Testis (tissue), 2 donors: Measurements from ENCODE around the gene SPECC1L.

ENCODE experiments used
- CTCF ChIP-seq, 3 experiments: fragments of 450-650 bp in 2 of 3; fragments of 200-600 bp in 1 of 3; sonication (generic) in 1 of 3; IDR thresholded peaks; one replicate each; pipeline ENCODE4 v1.5.1; 2016 to 2019; ENCODE audit warnings: antibody characterized with exemption in 3 of 3, mild to moderate bottlenecking in 2 of 3, moderate library complexity in 1 of 3
- POLR2A ChIP-seq: fragments of 450-650 bp; IDR thresholded peaks from one replicate; pipeline ENCODE4 v1.6.1; 2017; ENCODE audit warnings: antibody characterized with exemption, mild to moderate bottlenecking, moderate library complexity

GRCh38 chr22:24333301-24333700 is 62.7 kb downstream of the SPECC1L start:
- TF ChIP-seq POLR2A (no peak), CTCF (IDR thresholded peaks at IDR 0.05) (no peak)
